Astrocyte (in vitro differentiated cells and primary cell): ENCODE measurements around the gene ATP2A1. TPM values are rescaled to one million over a fixed set of nuclear protein-coding genes. Genes with fewer than 3 reads are reported as not detected.

Source experiments
- DNase-seq: peaks from one replicate; pipeline ENCODE4 v3.0.0-alpha.2; 2010; ENCODE audit warnings: low read depth
- FAIRE-seq: peaks from 2 replicates; lab custom pipeline; 2011; peaks lifted over from hg19 to GRCh38; lab: Jason Lieb, UNC
- H2AFZ ChIP-seq: 2 replicates; pipeline ENCODE4 v1.6.0; 2012; ENCODE audit warnings: low read depth, low read length, inconsistent platforms
- H3K27ac ChIP-seq: 2 replicates; pipeline ENCODE4 v1.5.1; 2011; ENCODE audit warnings: low read depth, low read length, inconsistent platforms
- H3K27me3 ChIP-seq: 2 replicates; pipeline ENCODE4 v1.6.0; 2011; ENCODE audit warnings: low read length, inconsistent platforms; ENCODE audit not compliant: insufficient read depth
- H3K36me3 ChIP-seq: 2 replicates; pipeline ENCODE4 v1.5.1; 2011; ENCODE audit warnings: low read length, inconsistent platforms; ENCODE audit not compliant: insufficient read depth
- H3K4me1 ChIP-seq: 2 replicates; pipeline ENCODE4 v1.5.1; 2011; ENCODE audit warnings: low read length, inconsistent platforms; ENCODE audit not compliant: insufficient read depth
- H3K4me2 ChIP-seq: 2 replicates; pipeline ENCODE4 v1.6.0; 2012; ENCODE audit warnings: low read length, inconsistent platforms
- H3K4me3 ChIP-seq: 2 replicates; pipeline ENCODE4 v1.5.1; 2011; ENCODE audit warnings: low read depth, mild to moderate bottlenecking, low read length, inconsistent platforms; ENCODE audit not compliant: insufficient read depth
- H3K79me2 ChIP-seq: 2 replicates; pipeline ENCODE4 v1.6.0; 2012; ENCODE audit warnings: mild to moderate bottlenecking, low read length, inconsistent platforms; ENCODE audit not compliant: insufficient read depth
- H3K9ac ChIP-seq: 2 replicates; pipeline ENCODE4 v1.6.0; 2012; ENCODE audit warnings: mild to moderate bottlenecking, low read length, inconsistent platforms
- H3K9me3 ChIP-seq: 2 replicates; pipeline ENCODE4 v1.5.1; 2012; ENCODE audit warnings: low read depth, mild to moderate bottlenecking, low read length, inconsistent platforms; ENCODE audit not compliant: insufficient read depth
- H4K20me1 ChIP-seq: 2 replicates; pipeline ENCODE4 v1.6.0; 2012; ENCODE audit warnings: low read length, inconsistent platforms; ENCODE audit not compliant: insufficient read depth
- H3K27ac Mint-ChIP-seq: one replicate; pipeline ENCODE4 v1.8.0; 2021; ENCODE audit warnings: mild to moderate bottlenecking, mixed read lengths; ENCODE audit not compliant: unreplicated experiment
- H3K27me3 Mint-ChIP-seq: one replicate; pipeline ENCODE4 v1.8.0; 2021; ENCODE audit warnings: low read depth, mixed read lengths; ENCODE audit not compliant: unreplicated experiment
- H3K36me3 Mint-ChIP-seq: one replicate; pipeline ENCODE4 v1.8.0; 2021; ENCODE audit warnings: low read depth, mixed read lengths; ENCODE audit not compliant: unreplicated experiment
- H3K4me1 Mint-ChIP-seq: one replicate; pipeline ENCODE4 v1.8.0; 2021; ENCODE audit warnings: low read depth, mixed read lengths; ENCODE audit not compliant: unreplicated experiment
- H3K4me3 Mint-ChIP-seq: one replicate; pipeline ENCODE4 v1.8.0; 2021; ENCODE audit warnings: mild to moderate bottlenecking, moderate library complexity, mixed read lengths; ENCODE audit not compliant: unreplicated experiment
- H3K9me3 Mint-ChIP-seq: one replicate; pipeline ENCODE4 v1.8.0; 2021; ENCODE audit warnings: mild to moderate bottlenecking, mixed read lengths; ENCODE audit not compliant: unreplicated experiment
- EZH2 ChIP-seq: IDR thresholded peaks from 2 replicates; pipeline ENCODE4 v1.6.1; 2012; ENCODE audit warnings: mild to moderate bottlenecking, low read length, inconsistent platforms; ENCODE audit not compliant: insufficient read depth
- total RNA-seq: library from RNA; stranded (reverse); gene quantifications from 2 replicates; pipeline ENCODE4 v1.2.1, GENCODE V29; 2021
- TF ChIP-seq, protein P1 (sequence below): IDR thresholded peaks from 2 replicates; pipeline ENCODE4 v1.5.1; 2011; ENCODE audit warnings: low read depth, mild to moderate bottlenecking, inconsistent platforms, low read length, moderate library complexity; ENCODE audit not compliant: insufficient read depth

Gene ATP2A1
- total RNA-seq, 1 donor from 2014 or later: 2.0 TPM

DNA sequence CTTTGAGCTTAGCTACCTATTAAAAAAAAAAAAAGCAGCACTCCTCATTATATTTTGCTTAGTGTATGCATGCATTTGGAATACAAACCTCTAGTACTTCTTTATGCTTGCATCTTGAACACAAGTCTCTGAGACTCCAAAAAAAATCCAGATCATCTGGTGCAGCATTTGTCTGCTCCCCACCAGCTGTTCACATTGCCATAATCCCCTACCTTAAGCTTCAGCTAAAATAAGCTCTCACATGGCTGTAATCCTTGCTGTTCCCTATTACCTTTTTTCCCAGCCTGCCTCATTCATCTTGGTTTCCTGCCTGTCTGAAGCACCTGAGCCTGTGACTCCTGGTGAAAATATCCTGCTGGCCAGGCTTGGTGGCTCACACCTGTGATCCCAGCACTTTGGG is 65.0 kb downstream of the ATP2A1 start:
- H3K9me3 Mint-ChIP-seq: no peaks in the 10 kb centered on the region
- Histone ChIP-seq H3K36me3 (no peaks in the 10 kb centered on the region), H3K4me1 (peaks cover 7% of the 10 kb centered on the region), H3K27me3 (no peaks in the 10 kb centered on the region), H3K4me3 (no peak overlapping the region), H3K4me2 (no peak overlapping the region), H3K9ac (no peak overlapping the region), H3K79me2 (no peaks in the 10 kb centered on the region), H3K27ac (no peak overlapping the region), H4K20me1 (no peaks in the 10 kb centered on the region), H3K9me3 (no peaks in the 10 kb centered on the region), H2AFZ (no peak overlapping the region)
- H3K27me3 Mint-ChIP-seq: peaks cover 12% of the 10 kb centered on the region
- no peak overlapping the region for H3K27ac Mint-ChIP-seq
- H3K36me3 Mint-ChIP-seq: no peaks in the 10 kb centered on the region
- H3K4me3 Mint-ChIP-seq: no peak overlapping the region
- no peak for DNase-seq
- no peaks in the 10 kb centered on the region for H3K4me1 Mint-ChIP-seq
- TF ChIP-seq EZH2: no peak
- TF ChIP-seq, protein P1, sequence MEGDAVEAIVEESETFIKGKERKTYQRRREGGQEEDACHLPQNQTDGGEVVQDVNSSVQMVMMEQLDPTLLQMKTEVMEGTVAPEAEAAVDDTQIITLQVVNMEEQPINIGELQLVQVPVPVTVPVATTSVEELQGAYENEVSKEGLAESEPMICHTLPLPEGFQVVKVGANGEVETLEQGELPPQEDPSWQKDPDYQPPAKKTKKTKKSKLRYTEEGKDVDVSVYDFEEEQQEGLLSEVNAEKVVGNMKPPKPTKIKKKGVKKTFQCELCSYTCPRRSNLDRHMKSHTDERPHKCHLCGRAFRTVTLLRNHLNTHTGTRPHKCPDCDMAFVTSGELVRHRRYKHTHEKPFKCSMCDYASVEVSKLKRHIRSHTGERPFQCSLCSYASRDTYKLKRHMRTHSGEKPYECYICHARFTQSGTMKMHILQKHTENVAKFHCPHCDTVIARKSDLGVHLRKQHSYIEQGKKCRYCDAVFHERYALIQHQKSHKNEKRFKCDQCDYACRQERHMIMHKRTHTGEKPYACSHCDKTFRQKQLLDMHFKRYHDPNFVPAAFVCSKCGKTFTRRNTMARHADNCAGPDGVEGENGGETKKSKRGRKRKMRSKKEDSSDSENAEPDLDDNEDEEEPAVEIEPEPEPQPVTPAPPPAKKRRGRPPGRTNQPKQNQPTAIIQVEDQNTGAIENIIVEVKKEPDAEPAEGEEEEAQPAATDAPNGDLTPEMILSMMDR: no peak
- no peak for FAIRE-seq

- H3K4me3 ChIP-seq: no peak overlapping the region
- Mint-ChIP-seq H3K4me1 (peaks cover 2% of the 10 kb centered on the region), H3K27ac (no peak overlapping the region), H3K9me3 (no peaks in the 10 kb centered on the region), H3K4me3 (no peak overlapping the region), H3K27me3 (peaks cover 7% of the 10 kb centered on the region), H3K36me3 (no peaks in the 10 kb centered on the region)
- no peak for TF ChIP-seq EZH2
- TF ChIP-seq, protein P1: no peak
- H3K4me2 ChIP-seq: no peak overlapping the region
- peaks cover 9% of the 10 kb centered on the region for H3K4me1 ChIP-seq
- no peak overlapping the region for H2AFZ ChIP-seq
- H3K9me3 ChIP-seq: no peaks in the 10 kb centered on the region
- H3K27me3 ChIP-seq: no peaks in the 10 kb centered on the region
- peaks cover 9% of the 10 kb centered on the region for H3K79me2 ChIP-seq
- no peak for DNase-seq
- no peak for FAIRE-seq
- no peak overlapping the region for H3K9ac ChIP-seq
- no peaks in the 10 kb centered on the region for H3K36me3 ChIP-seq
- peaks cover 2% of the 10 kb centered on the region for H4K20me1 ChIP-seq
- no peak overlapping the region for H3K27ac ChIP-seq
Observed at GRCh38 chr16:28946681-28947080, 68.4 kb downstream of the ATP2A1 start.

- peaks cover 3% of the 10 kb centered on the region for H3K36me3 Mint-ChIP-seq
- TF ChIP-seq EZH2: no peak
- TF ChIP-seq, protein P1: no peak
- Histone ChIP-seq H3K9me3 (no peaks in the 10 kb centered on the region), H3K27ac (peak within 1 kb of the TSS; percentile 53), H3K79me2 (peaks cover 27% of the 10 kb centered on the region), H2AFZ (peak within 1 kb of the TSS; percentile 86), H3K4me2 (peak within 1 kb of the TSS; percentile 94), H4K20me1 (peaks cover 10% of the 10 kb centered on the region), H3K36me3 (peaks cover 19% of the 10 kb centered on the region), H3K4me3 (peak within 1 kb of the TSS; percentile 71), H3K4me1 (peaks cover 10% of the 10 kb centered on the region), H3K27me3 (no peaks in the 10 kb centered on the region), H3K9ac (peak within 1 kb of the TSS; percentile 82)
- H3K4me1 Mint-ChIP-seq: peaks cover 5% of the 10 kb centered on the region
- DNase-seq (peak; percentile 99), FAIRE-seq (peak; percentile 26)
- peaks cover 5% of the 10 kb centered on the region for H3K27me3 Mint-ChIP-seq
- no peaks in the 10 kb centered on the region for H3K9me3 Mint-ChIP-seq
- peak within 1 kb of the TSS; percentile 90 for H3K4me3 Mint-ChIP-seq
- peak within 1 kb of the TSS; percentile 68 for H3K27ac Mint-ChIP-seq
Observed at GRCh38 chr16:28950648-28951409, 72.5 kb downstream of the ATP2A1 start, which contains the start of gene NFATC2IP. Gene NFATC2IP, plus strand, starts transcription at chr16:28950937. Its CDS starts 75 bp downstream, at chr16:28951012.
